OCI-LY7 (cell line): ENCODE data around the gene SPTB.

Experiments
- EZH2phosphoT487 ChIP-seq: fragments of 200-600 bp; sonication (generic); IDR thresholded peaks from 2 replicates; pipeline ENCODE4 v1.6.1; 2018; ENCODE audit warnings: low read depth, borderline replicate concordance, mild to moderate bottlenecking, mixed run types, antibody characterized with exemption, low read length, moderate library complexity, mixed read lengths
- TF ChIP-seq, protein P1 (sequence below): fragments of 200-600 bp; sonication (generic); conservative IDR thresholded peaks from 2 replicates; pipeline ENCODE4 v1.5.1; 2014; ENCODE audit warnings: mild to moderate bottlenecking, antibody characterized with exemption, low read length, moderate library complexity, mixed read lengths

DNA sequence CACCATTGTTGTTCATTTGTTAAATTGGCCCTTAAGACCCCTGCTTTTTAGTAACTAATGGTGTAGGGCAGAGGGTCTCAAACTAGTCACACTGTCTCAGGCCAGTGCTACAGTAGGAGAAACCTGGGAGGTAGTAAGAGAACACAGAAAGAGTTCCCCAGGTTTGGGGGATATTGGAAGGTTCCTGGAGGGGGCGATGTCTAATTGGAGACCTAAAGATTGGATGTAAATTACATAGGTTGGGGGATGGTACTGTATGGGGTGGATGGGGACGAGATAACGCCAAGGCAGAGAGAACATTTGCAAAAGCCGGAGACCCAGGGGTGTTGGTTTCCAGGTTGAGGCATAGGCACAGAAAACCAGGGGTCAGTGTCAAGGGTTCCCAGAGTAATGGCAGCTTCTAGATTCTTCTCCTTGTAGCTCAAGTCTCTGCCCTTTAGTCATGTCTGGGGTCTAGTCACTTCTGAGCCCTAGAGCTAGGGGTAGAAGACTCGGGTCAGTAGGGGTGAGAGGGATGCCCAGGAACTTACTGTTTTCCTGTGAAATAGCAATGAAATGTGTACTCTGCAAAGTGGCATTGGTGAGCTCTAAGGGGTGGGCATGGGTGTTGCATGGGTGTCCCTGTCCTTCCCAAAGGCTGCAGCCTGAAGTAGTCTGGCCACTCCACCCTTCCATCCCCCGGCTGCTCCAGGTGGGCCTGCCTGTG lies 153.7 kb downstream of the SPTB start:
- TF ChIP-seq, protein P1, sequence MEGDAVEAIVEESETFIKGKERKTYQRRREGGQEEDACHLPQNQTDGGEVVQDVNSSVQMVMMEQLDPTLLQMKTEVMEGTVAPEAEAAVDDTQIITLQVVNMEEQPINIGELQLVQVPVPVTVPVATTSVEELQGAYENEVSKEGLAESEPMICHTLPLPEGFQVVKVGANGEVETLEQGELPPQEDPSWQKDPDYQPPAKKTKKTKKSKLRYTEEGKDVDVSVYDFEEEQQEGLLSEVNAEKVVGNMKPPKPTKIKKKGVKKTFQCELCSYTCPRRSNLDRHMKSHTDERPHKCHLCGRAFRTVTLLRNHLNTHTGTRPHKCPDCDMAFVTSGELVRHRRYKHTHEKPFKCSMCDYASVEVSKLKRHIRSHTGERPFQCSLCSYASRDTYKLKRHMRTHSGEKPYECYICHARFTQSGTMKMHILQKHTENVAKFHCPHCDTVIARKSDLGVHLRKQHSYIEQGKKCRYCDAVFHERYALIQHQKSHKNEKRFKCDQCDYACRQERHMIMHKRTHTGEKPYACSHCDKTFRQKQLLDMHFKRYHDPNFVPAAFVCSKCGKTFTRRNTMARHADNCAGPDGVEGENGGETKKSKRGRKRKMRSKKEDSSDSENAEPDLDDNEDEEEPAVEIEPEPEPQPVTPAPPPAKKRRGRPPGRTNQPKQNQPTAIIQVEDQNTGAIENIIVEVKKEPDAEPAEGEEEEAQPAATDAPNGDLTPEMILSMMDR = no peak
- no peak for TF ChIP-seq EZH2phosphoT487
